SH-SY5Y (cell line): ENCODE measurements around the gene PLCXD3.

Experiments used
- GATA2 ChIP-seq: IDR thresholded peaks from 2 replicates; pipeline ENCODE4 v1.6.1; 2011; ENCODE audit warnings: mild to moderate bottlenecking, low read depth, low read length
- GATA3 ChIP-seq: IDR thresholded peaks from 2 replicates; pipeline ENCODE4 v1.6.1; 2011; ENCODE audit warnings: low read depth, mild to moderate bottlenecking, low read length, moderate library complexity

DNA sequence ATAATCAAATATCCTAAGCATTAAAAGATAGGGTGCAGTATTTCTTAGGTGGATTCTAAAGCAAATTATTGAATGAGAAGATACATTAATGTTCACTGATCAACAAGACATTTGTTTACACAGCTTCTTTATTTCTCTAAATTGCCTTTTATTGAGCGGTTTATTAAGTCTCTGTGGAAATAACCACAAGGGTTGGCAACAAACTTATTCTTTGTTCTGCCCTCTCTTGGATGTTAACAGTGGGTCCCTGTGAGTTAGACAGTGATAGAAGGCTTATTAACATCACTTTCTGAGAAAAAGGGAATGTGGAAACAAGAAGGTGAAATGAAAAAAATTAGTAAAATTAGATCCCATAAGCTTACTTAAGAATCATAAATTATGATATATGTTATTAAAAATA lies 214.3 kb downstream of the PLCXD3 start:
- TF ChIP-seq GATA3 = no peak
- no peak for TF ChIP-seq GATA2
